Measurements from ENCODE around the gene KCNN2. TPM values are rescaled to one million over a fixed set of nuclear protein-coding genes. Genes with fewer than 3 reads are reported as not detected.

The KCNN2 gene
- total and polyA plus RNA-seq, 2 of the 4 experiments (the other 2 are of a cell fraction), result 2.2 to 8.8 TPM

DNA sequence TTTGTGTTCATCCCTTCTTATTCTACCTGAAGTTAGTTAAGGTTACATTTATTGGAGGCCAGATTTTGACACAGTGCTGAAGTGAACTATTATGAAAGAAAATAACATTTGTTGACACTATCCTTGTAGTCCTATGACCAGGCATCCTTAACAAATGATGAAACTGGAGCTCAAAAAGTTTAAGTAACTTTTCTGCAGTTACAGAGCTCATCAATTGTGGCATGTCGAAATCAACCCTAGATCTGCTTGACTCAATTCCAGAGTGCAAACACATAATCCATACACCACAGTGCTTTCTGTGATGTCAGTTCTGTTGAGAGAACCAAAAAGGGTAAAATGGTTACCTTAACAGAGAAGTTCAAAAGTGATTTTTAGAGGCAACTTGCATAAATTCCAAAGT is 28.6 kb downstream of the KCNN2 start:
- no peak overlapping the region for H4K91ac ChIP-seq (ENCODE audit: insufficient read depth, low read depth, low read length)

More for the DNA sequence above, 28.6 kb downstream of the KCNN2 start:
- Histone ChIP-seq H4K20me1 (ENCODE audit: insufficient read depth, low read length) (no peaks in the 10 kb centered on the region), H4K8ac (ENCODE audit: low read depth in 2 of 2, low read length in 2 of 2) (no peak overlapping the region), H2BK20ac (ENCODE audit: low read depth, low read length) (no peak overlapping the region), H2AK5ac (ENCODE audit: low read depth, low read length) (no peak overlapping the region), H4K5ac (ENCODE audit: low read depth, low read length) (no peak overlapping the region), H2BK15ac (ENCODE audit: low read depth, low read length) (no peak overlapping the region), H3K27ac (ENCODE audit: insufficient read depth, low read length) (no peak overlapping the region), H3K27me3 (ENCODE audit: control insufficient read depth, insufficient read depth, low read length) (no peaks in the 10 kb centered on the region), H3K18ac (ENCODE audit: low read depth, low read length) (no peak overlapping the region), H2AK9ac (replicated peaks; ENCODE audit: low read depth, low read length, poor library complexity) (no peak overlapping the region), H3K4me3 (ENCODE audit: insufficient read depth, low read depth, low read length) (no peak overlapping the region), H3K9ac (ENCODE audit: low read depth, low read length) (no peak overlapping the region), H3K9me3 (ENCODE audit: control insufficient read depth, insufficient read depth, low read length) (no peaks in the 10 kb centered on the region), H3K23ac (ENCODE audit: low read depth, low read length) (no peak overlapping the region), H3K36me3 (ENCODE audit: control insufficient read depth, insufficient read depth, low read length) (no peaks in the 10 kb centered on the region), H2BK120ac (ENCODE audit: low read depth, low read length) (no peak overlapping the region), H3K4ac (ENCODE audit: low read depth, low read length) (no peak overlapping the region), H2AFZ (replicated peaks; ENCODE audit: low read length, poor library complexity) (no peak overlapping the region), H3K9me1 (ENCODE audit: insufficient read depth, low read length) (no peaks in the 10 kb centered on the region), H3K4me1 (ENCODE audit: control insufficient read depth, insufficient read depth, low read length) (no peaks in the 10 kb centered on the region), H3K56ac (ENCODE audit: extremely low read depth, insufficient read depth, low read length) (no peak overlapping the region), H2BK5ac (ENCODE audit: low read depth, low read length, poor library complexity, severe bottlenecking) (no peak overlapping the region), H3K4me2 (ENCODE audit: low read depth, low read length) (no peak overlapping the region), H3K14ac (replicated peaks; ENCODE audit: low read depth, low read length) (no peak overlapping the region), H3K79me1 (ENCODE audit: low read depth in 1 of 2, low read length in 2 of 2) (no peaks in the 10 kb centered on the region)
- CTCF ChIA-PET, result interaction anchor here (0.6 to 1.4 kb wide), 2 partner anchors 15 to 57 kb away, joined by 3 read pairs; no protein-coding TSS in a partner anchor
- intact Hi-C loops (cut with micrococcal nuclease) (no loop called here), in situ Hi-C loops (cut with MboI; ENCODE audit: low sequenced_read_pairs) (no loop called here), dilution Hi-C loops (cut with HindIII; ENCODE audit: low sequenced_read_pairs, unreplicated experiment) (no loop called here)
- no TSS peak for BruUV-seq (replicated peaks)
- TF ChIP-seq RAD21 (IDR thresholded peaks at IDR 0.05; ENCODE audit: low read length), result no peak
- TF ChIP-seq MAZ (IDR thresholded peaks at IDR 0.05; ENCODE audit: borderline replicate concordance, low read depth, low read length), result no peak
- TF ChIP-seq CEBPB (IDR thresholded peaks at IDR 0.05; ENCODE audit: low read depth, low read length), result no peak
- TF ChIP-seq, protein P1, sequence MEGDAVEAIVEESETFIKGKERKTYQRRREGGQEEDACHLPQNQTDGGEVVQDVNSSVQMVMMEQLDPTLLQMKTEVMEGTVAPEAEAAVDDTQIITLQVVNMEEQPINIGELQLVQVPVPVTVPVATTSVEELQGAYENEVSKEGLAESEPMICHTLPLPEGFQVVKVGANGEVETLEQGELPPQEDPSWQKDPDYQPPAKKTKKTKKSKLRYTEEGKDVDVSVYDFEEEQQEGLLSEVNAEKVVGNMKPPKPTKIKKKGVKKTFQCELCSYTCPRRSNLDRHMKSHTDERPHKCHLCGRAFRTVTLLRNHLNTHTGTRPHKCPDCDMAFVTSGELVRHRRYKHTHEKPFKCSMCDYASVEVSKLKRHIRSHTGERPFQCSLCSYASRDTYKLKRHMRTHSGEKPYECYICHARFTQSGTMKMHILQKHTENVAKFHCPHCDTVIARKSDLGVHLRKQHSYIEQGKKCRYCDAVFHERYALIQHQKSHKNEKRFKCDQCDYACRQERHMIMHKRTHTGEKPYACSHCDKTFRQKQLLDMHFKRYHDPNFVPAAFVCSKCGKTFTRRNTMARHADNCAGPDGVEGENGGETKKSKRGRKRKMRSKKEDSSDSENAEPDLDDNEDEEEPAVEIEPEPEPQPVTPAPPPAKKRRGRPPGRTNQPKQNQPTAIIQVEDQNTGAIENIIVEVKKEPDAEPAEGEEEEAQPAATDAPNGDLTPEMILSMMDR (conservative IDR thresholded peaks at IDR 0.05; ENCODE audit: low read depth, low read length), result no peak
- no peak for TF ChIP-seq ELK1 (IDR thresholded peaks at IDR 0.05; ENCODE audit: borderline replicate concordance, low read depth, low read length)
- no peak for TF ChIP-seq BHLHE40 (IDR thresholded peaks at IDR 0.05; ENCODE audit: low read depth, low read length)
- TF ChIP-seq, protein P2, sequence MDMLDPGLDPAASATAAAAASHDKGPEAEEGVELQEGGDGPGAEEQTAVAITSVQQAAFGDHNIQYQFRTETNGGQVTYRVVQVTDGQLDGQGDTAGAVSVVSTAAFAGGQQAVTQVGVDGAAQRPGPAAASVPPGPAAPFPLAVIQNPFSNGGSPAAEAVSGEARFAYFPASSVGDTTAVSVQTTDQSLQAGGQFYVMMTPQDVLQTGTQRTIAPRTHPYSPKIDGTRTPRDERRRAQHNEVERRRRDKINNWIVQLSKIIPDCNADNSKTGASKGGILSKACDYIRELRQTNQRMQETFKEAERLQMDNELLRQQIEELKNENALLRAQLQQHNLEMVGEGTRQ (IDR thresholded peaks at IDR 0.05; ENCODE audit: low read depth, low read length), result no peak
- TF ChIP-seq RCOR1 (IDR thresholded peaks at IDR 0.05; ENCODE audit: insufficient replicate concordance, low read length), result no peak
- no peak for TF ChIP-seq FOS (IDR thresholded peaks at IDR 0.05; ENCODE audit: low read depth, low read length)
- TF ChIP-seq MAFK (IDR thresholded peaks at IDR 0.05; ENCODE audit: low read depth, low read length), result no peak
- TF ChIP-seq MXI1 (IDR thresholded peaks at IDR 0.05; ENCODE audit: borderline replicate concordance, low read depth, low read length), result no peak
- TF ChIP-seq SMC3 (IDR thresholded peaks at IDR 0.05; ENCODE audit: low read depth, low read length), result no peak
- no CpG with 5 or more reads among the region's 1 CpG for WGBS, 2 experiments (ENCODE audit: extremely low coverage in 2 of 2, insufficient read length in 1 of 2)
- POLR2A ChIA-PET (ENCODE audit: unreplicated experiment), result no interaction called here
- peak; percentile 39 for DNase-seq
- ATAC-seq (ENCODE audit: low read depth), result no peak

All from IMR-90 (cell line).